Psoas muscle (tissue), 8 donors: Measurements from ENCODE around the gene HTR2B. TPM values are rescaled to one million over a fixed set of nuclear protein-coding genes. Genes with fewer than 3 reads are reported as not detected.

Experiments
- ATAC-seq, 4 donors: fragments of 200-7000 bp; cut with Tn5 transposase; one replicate each; pipeline ENCODE4 v1.9.1; 2020; ENCODE audit warnings: moderate library complexity in 3 of 4, mild to moderate bottlenecking in 2 of 4
- DNase-seq, 2 donors: peaks; one replicate each; pipeline ENCODE4 v3.0.0-alpha.2; 2020
- H3K27ac ChIP-seq: fragments of 200-600 bp; one replicate; pipeline ENCODE4 v1.8.0; 2022
- H3K27me3 ChIP-seq, 3 donors: fragments of 200-600 bp in 1 of 3; one replicate each; pipeline versions ENCODE4 v1.6.1 to v1.8.0; 2013 to 2022; ENCODE audit warnings: low read length in 2 of 3, mild to moderate bottlenecking in 2 of 3, moderate library complexity in 1 of 3; ENCODE audit not compliant: insufficient read depth in 3 of 3
- H3K36me3 ChIP-seq, 2 donors: fragments of 200-600 bp in 1 of 2; one replicate each; pipeline versions ENCODE4 v1.6.1 to v1.8.0; 2013 to 2022; ENCODE audit warnings: low read depth in 1 of 2, mild to moderate bottlenecking in 1 of 2, moderate library complexity in 1 of 2; ENCODE audit not compliant: insufficient read depth in 1 of 2
- H3K4me1 ChIP-seq: fragments of 200-600 bp; one replicate; pipeline ENCODE4 v1.8.0; 2022
- H3K4me3 ChIP-seq: fragments of 200-600 bp; one replicate; pipeline ENCODE4 v1.8.0; 2022; ENCODE audit warnings: mild to moderate bottlenecking
- H3K9me3 ChIP-seq: fragments of 200-600 bp; one replicate; pipeline ENCODE4 v1.8.0; 2022
- WGBS, 3 donors: extraction: QIAGEN DNeasy Blood & Tissue Kit; methylation state at CpG; one replicate each; pipeline versions ENCODE4 v1.1.6 to v1.1.7; 2013; 5-methylcytosine and 5-hydroxymethylcytosine counted together
- intact Hi-C, 2 donors: fragments of 100-400 bp; cut with DNase I; formaldehyde crosslinking; loops; one replicate each; pipeline versions ENCODE4 v1.11.0 to v1.14.2; 2022
- polyA plus RNA-seq, 3 donors: library from polyadenylated mRNA; stranded (reverse); fragments of 200-250 nt; gene quantifications; one replicate each; pipeline ENCODE4 v1.2.3, GENCODE V29; 2013
- total RNA-seq, 4 donors: library from RNA; stranded (reverse); fragmentation: NEBNext Ultra II Directional in 2 of 4; extraction: Animal tissue kit (Norgen Biotek cat#: 25700) in 2 of 4; gene quantifications; one replicate each; pipeline versions ENCODE4 v1.2.1 to v1.2.4, GENCODE V29; 2021 to 2023
- TF ChIP-seq, protein P1 (sequence below): fragments of 200-600 bp; IDR thresholded peaks from one replicate; pipeline ENCODE4 v1.8.0; 2022; ENCODE audit warnings: antibody characterized with exemption
- donor health status: healthy with polysubstance abuse.
- donor health status: DM: no; HTN: no; CAD: no; lungs with moderate emphysema.
- donor health status: Bipolar disorder and iron deficiency.
- donor health status: healthy.
- donor health status: DM: yes; HTN: yes; CAD: no.
- donor health status: DM: no; HTN: no; CAD: no.
- donor health status: DM: no; HTN: no; CAD: no.
- donor health status: DM: yes; HTN: yes; CAD: no.

The HTR2B gene
- total and polyA plus RNA-seq, 7 donors: 0.08 to 0.54 (median 0.17) TPM; not detected in 2

DNA sequence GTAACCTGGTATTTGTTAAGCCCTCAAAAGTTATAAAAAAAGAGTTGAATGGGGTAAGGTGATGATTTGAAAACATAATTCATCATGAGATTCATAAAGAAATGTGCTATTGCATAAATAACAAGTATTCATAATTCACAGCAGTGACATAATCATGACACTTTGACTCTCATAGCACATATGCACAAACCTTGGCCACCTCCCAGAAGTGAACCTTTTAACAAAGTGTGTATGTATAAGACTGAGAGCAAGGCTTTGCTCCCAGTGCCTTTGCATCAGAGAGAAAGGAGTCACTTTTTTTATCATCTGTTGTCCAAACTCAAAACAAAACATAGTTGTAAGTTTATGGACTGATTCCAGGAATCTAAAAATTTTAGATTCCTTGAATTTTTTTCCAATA is 15.0 kb upstream of the HTR2B start:
- DNase-seq: no peak
- Histone ChIP-seq H3K4me1 (peaks cover 11% of the 10 kb centered on the region), H3K36me3 (peaks cover 0 to 15% of the 10 kb centered on the region in 2 donors), H3K27me3 (no peaks in the 10 kb centered on the region), H3K27ac (no peak overlapping the region), H3K9me3 (no peaks in the 10 kb centered on the region), H3K4me3 (no peak overlapping the region)
- ATAC-seq: no peak
- intact Hi-C loops: no loop called here
- TF ChIP-seq, protein P1, sequence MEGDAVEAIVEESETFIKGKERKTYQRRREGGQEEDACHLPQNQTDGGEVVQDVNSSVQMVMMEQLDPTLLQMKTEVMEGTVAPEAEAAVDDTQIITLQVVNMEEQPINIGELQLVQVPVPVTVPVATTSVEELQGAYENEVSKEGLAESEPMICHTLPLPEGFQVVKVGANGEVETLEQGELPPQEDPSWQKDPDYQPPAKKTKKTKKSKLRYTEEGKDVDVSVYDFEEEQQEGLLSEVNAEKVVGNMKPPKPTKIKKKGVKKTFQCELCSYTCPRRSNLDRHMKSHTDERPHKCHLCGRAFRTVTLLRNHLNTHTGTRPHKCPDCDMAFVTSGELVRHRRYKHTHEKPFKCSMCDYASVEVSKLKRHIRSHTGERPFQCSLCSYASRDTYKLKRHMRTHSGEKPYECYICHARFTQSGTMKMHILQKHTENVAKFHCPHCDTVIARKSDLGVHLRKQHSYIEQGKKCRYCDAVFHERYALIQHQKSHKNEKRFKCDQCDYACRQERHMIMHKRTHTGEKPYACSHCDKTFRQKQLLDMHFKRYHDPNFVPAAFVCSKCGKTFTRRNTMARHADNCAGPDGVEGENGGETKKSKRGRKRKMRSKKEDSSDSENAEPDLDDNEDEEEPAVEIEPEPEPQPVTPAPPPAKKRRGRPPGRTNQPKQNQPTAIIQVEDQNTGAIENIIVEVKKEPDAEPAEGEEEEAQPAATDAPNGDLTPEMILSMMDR: no peak

DNA sequence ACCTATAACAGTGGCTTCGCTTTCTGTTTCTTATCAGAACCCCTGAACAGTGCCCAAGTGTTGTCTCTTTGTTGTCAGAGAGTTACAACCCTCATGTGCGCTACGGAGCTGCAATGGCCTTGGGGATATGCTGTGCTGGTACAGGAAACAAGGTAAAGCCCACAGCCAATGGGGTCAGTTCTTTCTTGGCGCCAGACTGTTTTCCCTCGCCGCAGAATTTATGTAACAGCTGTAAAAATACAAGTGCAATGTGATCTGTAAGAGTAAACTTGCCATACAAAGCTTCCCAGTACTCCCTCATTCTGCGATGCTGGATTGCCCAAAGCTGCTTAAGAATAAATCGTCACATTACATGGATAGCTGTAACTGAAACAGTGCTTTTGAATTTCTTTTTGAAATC is 13.9 kb upstream of the HTR2B start:
- ATAC-seq: peak; percentile 27 to 40 (median 37)
- 46 to 57% (median 51%) methylated on average over 8 of the region's 8 CpGs for WGBS, 3 donors
- H3K27me3 ChIP-seq: no peaks in the 10 kb centered on the region
- H3K4me1 ChIP-seq: peaks cover 19% of the 10 kb centered on the region
- TF ChIP-seq, protein P1: no peak
- no peaks in the 10 kb centered on the region for H3K9me3 ChIP-seq
- peaks cover 0 to 15% of the 10 kb centered on the region in 2 donors for H3K36me3 ChIP-seq
- no peak overlapping the region for H3K4me3 ChIP-seq
- intact Hi-C loops: no loop called here
- H3K27ac ChIP-seq: no peak overlapping the region
- DNase-seq: no peak

DNA sequence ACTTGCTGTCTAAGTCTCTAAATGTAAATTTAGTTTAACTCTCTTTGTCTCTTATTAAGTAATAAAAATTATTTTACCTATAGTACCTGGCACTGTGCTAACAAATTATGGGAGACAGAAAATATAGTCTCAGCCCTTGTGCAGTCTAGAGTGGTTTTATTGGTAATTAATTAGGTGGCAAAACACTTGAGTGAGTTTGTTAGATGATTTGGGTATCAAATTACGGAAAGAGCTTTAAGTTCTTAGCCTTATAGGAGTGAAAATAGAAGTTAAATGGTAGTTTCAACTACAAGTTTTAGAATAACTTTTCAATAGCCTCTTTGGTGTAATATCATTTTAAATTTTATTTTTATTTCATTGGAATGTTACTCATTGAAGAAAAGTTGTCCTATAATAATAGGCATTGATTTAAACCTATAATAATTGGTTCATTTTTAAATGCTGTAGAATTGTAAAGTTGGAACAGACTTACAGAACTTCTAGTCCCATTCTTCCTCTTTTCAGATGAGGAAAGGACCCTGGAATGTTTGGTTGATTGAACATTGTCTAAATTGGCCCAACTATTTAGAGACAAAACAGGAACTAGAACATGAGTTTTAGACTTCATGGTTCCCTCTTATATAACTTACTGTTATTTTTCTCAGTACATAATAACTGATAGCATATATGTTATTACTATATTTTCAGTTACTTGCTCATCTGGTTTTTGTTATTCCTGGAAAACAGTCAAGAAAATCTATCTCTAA is 10.2 kb upstream of the HTR2B start:
- Histone ChIP-seq H3K4me1 (peaks cover 35% of the 10 kb centered on the region), H3K27ac (no peak overlapping the region), H3K4me3 (no peak overlapping the region), H3K27me3 (no peaks in the 10 kb centered on the region), H3K9me3 (no peaks in the 10 kb centered on the region), H3K36me3 (peaks cover 0 to 9% of the 10 kb centered on the region in 2 donors)
- intact Hi-C loops: no loop called here
- TF ChIP-seq, protein P1: no peak
- no peak for DNase-seq
- whole genome bisulfite sequencing, 3 donors: 90 to 100% (median 93%) methylated on average over 1 of the region's 1 CpG
- ATAC-seq: no peak

DNA sequence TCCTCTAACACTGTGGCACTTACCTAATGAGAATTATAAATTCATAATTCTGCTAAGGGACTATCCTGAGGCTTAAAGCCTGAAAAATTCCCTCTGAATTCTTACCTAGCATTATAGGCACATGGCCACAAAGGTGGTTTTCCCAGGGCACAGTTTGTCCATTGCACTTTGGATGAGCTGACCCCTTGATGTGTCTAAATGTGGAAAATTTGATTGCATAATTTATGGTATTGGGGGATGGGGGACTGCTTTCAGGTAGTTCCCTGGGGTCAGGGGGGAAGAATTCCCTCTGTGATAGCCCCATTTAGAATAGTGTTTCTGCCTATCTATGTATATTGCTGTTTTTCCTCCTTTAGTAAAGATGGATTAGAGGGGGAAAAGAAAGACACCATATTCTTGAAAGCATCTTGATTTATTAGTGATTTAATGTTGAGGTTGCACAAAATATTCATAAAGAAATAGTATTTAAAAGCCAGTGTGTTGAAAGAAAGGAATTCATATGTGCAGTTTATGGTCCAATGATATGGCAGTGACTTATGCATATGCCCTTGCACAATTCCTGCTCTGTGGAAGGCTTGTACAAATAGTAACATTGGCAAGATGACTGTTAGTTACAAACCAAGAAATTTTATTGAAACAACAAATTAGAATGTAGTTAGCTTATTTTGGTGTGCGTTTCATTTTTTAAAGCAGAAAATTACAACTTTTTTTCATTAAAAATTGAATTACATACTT is 8.7 kb upstream of the HTR2B start:
- intact Hi-C loops: no loop called here
- H3K9me3 ChIP-seq: no peaks in the 10 kb centered on the region
- 75 to 93% (median 90%) methylated on average over 1 of the region's 1 CpG for WGBS, 3 donors
- no peak overlapping the region for H3K4me3 ChIP-seq
- ATAC-seq (peak in 3 of 4 donors; percentile 25 to 44 (median 39)), DNase-seq (no peak)
- no peaks in the 10 kb centered on the region for H3K36me3 ChIP-seq
- H3K4me1 ChIP-seq: peaks cover 33% of the 10 kb centered on the region
- TF ChIP-seq, protein P1: no peak
- H3K27ac ChIP-seq: no peak overlapping the region
- H3K27me3 ChIP-seq: no peaks in the 10 kb centered on the region
